OCI-LY3 (cell line): ENCODE data around the gene PKM.
"Not testable (repeated sequence)": the region's sequence is repeated elsewhere in the genome, so short reads cannot be mapped to it uniquely, and the experiment has no call there.

Experiments used
- EZH2phosphoT487 ChIP-seq: fragments of 200-600 bp; shearing (Covaris generic); IDR thresholded peaks from 2 replicates; pipeline ENCODE4 v1.6.1; 2018; ENCODE audit warnings: antibody characterized with exemption, mixed run types, low read depth
- TF ChIP-seq, protein P1 (sequence below): fragments of 200-600, 300-600 bp; sonication (generic); IDR thresholded peaks from 2 replicates; pipeline ENCODE4 v1.5.1; 2014; ENCODE audit warnings: antibody characterized with exemption, low read length, low read depth

DNA sequence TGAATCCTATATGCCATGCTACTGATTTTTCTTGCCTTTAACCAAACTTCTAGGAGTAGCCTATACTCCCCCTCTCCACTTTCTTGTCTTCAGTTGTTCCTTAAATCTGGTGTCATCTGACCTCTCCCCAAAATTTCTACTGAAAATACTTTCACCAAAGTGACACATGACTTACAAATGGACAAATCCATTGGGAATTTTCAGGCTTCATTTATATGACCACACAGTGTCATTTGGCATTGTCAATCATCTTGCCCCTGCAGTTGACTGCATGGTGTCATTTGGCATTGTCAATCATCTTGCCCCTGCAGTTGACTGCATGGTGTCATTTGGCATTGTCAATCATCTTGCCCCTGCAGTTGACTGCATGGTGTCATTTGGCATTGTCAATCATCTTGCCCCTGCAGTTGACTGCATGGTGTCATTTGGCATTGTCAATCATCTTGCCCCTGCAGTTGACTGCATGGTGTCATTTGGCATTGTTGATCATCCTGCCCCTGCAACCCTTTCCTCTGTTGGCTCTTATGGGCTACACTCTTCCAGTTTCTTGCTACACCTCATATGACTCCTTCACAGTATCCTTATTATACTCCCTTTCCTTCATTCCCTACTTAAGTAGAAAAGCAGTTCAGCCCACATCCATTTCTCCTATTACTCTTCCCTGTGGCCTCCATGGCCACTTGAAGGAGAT lies 44.8 kb upstream of the PKM start:
- TF ChIP-seq, protein P1, sequence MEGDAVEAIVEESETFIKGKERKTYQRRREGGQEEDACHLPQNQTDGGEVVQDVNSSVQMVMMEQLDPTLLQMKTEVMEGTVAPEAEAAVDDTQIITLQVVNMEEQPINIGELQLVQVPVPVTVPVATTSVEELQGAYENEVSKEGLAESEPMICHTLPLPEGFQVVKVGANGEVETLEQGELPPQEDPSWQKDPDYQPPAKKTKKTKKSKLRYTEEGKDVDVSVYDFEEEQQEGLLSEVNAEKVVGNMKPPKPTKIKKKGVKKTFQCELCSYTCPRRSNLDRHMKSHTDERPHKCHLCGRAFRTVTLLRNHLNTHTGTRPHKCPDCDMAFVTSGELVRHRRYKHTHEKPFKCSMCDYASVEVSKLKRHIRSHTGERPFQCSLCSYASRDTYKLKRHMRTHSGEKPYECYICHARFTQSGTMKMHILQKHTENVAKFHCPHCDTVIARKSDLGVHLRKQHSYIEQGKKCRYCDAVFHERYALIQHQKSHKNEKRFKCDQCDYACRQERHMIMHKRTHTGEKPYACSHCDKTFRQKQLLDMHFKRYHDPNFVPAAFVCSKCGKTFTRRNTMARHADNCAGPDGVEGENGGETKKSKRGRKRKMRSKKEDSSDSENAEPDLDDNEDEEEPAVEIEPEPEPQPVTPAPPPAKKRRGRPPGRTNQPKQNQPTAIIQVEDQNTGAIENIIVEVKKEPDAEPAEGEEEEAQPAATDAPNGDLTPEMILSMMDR: not testable (repeated sequence)
- not testable (repeated sequence) for TF ChIP-seq EZH2phosphoT487
